Mesodermal cell (in vitro differentiated cells): Measurements from ENCODE around the gene MACROD1.

Experiments used
- H3K27ac ChIP-seq: 2 replicates; pipeline ENCODE4 v1.7.0; 2013; ENCODE audit warnings: mild to moderate bottlenecking, low read depth, low read length, moderate library complexity; ENCODE audit not compliant: severe bottlenecking
- H3K36me3 ChIP-seq: 2 replicates; pipeline ENCODE4 v1.7.1; 2013; ENCODE audit warnings: mild to moderate bottlenecking, low read length, moderate library complexity; ENCODE audit not compliant: control insufficient read depth, insufficient read depth
- H3K4me1 ChIP-seq: one replicate; pipeline ENCODE4 v1.7.1; 2013; ENCODE audit warnings: mild to moderate bottlenecking, low read length; ENCODE audit not compliant: insufficient read depth, control insufficient read depth, poor library complexity, severe bottlenecking
- H3K4me3 ChIP-seq: 2 replicates; pipeline ENCODE4 v1.7.0; 2013; ENCODE audit warnings: low read length, control low read depth, mild to moderate bottlenecking; ENCODE audit not compliant: insufficient read depth, poor library complexity, severe bottlenecking; ENCODE audit errors: extremely low read depth
- H3K9me3 ChIP-seq: 2 replicates; pipeline ENCODE4 v1.7.1; 2013; ENCODE audit warnings: mild to moderate bottlenecking, low read length, moderate library complexity; ENCODE audit not compliant: control insufficient read depth
- WGBS, 2 experiments: methylation state at CpG; one replicate each; pipeline ENCODE4 v1.1.5; 2013; ENCODE audit warnings: missing lambda C conversion rate in 2 of 2; ENCODE audit not compliant: insufficient coverage in 2 of 2; 5-methylcytosine and 5-hydroxymethylcytosine counted together

The MACROD1 gene

DNA sequence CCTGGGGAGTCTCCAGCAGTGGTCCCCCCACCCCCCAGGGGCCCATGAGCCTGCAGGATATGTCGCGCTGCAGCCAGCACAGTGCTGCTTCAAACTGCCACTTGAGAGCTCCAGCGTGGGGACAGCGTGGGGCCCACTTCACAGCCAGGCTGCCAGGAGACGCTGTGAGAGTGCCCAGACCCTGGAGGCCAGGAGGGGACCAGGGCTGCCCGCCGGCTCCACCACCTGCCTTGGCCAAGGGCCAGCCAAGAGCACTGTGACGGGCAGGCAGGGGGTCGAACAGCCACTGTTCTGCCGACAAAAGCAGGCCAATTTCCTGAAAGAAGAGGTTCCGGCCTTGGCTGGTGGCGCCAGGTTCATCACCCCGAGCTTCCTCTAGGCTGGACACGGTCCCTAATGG lies 70.0 kb downstream of the MACROD1 start:
- Histone ChIP-seq H3K4me1 (peaks cover 9% of the 10 kb centered on the region), H3K9me3 (no peaks in the 10 kb centered on the region), H3K36me3 (no peaks in the 10 kb centered on the region), H3K4me3 (no peak overlapping the region), H3K27ac (no peak overlapping the region)
- WGBS, 2 experiments, result 81 to 85% methylated on average over 13 to 14 of the region's 14 CpGs

DNA sequence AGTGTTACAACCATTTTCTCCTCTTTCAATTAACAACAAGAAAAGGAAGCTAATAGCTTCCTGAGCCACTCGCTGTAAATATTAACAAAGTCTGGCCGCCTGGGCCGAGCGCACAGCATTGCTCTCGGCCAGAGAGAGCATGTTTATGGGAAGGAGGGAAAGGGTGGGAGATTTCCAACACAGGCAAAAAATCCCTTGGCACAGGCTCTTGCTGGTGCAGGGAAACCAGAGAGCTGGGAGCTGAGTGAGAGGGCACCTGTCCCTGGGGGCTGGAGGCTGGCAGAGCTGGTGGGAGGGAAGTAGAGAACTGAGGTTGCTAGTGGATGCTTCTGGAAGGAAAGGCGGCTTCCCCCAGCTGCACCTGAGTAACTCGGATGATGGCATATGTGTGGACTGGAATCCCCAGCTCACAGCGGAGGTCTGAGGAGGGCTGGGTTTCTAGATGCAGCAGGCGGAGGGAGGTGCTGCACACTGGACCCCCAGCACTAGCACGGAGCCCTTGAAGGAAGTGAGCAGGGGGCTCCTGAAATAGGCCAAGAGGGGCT lies 70.6 kb downstream of the MACROD1 start:
- peak overlapping the region; percentile 24 for H3K27ac ChIP-seq

DNA sequence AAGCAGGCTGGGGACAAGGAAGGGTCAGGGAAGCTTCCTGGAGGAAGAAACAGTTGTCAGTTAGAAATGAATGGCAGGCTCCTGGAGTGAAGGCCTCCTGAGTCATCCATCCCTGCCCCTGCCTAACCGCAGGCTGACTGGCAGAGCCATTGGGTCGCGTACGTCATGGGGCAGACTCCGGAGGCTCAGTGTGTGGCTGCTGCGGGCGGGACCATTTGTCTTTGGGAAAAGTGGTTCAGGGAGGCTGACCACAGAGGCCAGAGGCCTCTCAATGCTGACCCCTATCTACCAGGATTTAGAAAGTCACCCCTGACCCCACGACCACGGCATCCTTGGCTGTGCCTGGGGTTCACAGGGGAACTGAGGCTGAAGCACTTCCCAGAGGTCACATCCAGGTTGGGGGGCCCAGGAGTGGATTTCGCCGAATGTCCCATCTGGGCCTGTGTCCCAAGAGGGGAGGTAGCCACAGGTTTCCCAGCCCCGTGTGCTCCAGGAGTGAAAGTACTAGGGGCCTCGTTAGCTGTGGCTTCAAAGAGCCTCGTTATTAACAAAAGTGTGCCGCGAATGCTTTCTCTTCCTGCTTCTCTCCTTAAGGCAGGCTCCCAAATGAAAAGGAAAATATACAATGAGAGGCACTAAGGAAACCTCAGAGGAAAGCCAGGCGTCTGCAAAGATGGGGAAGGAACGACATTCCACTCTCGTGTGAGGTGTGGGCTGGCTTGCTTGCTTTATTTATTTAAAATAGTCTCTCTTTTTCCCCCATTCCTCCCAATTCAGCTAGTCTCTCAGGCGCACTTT lies 71.3 kb downstream of the MACROD1 start:
- Histone ChIP-seq H3K4me3 (no peak overlapping the region), H3K36me3 (no peaks in the 10 kb centered on the region), H3K4me1 (peaks cover 16% of the 10 kb centered on the region), H3K9me3 (no peaks in the 10 kb centered on the region), H3K27ac (peak overlapping the region; percentile 24)
- WGBS, 2 experiments, result 56 to 66% methylated on average over 12 to 15 of the region's 20 CpGs

More for the DNA sequence above, 70.6 kb downstream of the MACROD1 start:
- no peaks in the 10 kb centered on the region for H3K36me3 ChIP-seq
- 86 to 91% methylated on average over 10 of the region's 10 CpGs for WGBS, 2 experiments
- no peaks in the 10 kb centered on the region for H3K9me3 ChIP-seq
- H3K4me3 ChIP-seq, result no peak overlapping the region
- peaks cover 11% of the 10 kb centered on the region for H3K4me1 ChIP-seq

DNA sequence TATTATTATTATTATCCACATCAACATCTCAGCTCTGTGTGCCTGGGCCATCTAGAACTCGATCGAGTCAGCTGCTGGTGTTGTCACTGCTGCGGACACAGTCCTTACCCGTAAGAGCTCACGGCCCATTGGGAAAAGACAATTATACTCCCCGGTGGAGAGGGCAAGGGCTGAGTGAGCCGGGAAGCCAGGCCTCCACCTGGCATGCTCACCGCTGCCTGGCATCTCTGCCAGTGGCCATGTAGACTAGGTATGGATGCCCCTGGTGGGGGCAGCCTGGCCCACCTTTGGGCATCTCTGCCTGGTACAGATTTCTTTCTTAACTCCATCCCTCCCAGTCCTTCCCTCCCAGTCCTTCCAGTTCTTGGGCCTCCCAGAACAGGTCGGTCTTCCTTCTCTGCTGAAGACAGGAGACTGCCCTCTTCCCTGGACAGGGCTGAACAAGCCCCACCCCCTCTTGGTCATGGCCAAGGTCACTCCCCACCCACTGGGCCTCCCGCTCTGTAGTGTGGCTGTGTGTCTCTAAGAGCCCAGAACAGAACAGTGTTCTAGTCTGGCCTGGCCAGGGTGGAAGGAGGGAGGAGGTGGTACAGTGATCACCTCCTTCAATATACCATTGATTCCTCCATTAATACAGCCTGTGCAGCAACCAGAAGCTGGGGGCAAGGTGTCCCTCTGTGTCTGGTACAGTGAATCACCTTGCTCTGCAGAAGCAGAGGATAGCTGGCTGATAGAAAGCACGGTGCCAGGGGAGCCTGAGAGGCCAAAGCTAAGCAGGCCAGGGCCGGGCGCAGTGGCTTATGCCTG lies 72.5 kb downstream of the MACROD1 start:
- Histone ChIP-seq H3K36me3 (no peaks in the 10 kb centered on the region), H3K27ac (no peak overlapping the region), H3K4me3 (no peak overlapping the region), H3K4me1 (peaks cover 16% of the 10 kb centered on the region), H3K9me3 (no peaks in the 10 kb centered on the region)
- 83% methylated on average over 7 to 12 of the region's 13 CpGs for WGBS, 2 experiments

DNA sequence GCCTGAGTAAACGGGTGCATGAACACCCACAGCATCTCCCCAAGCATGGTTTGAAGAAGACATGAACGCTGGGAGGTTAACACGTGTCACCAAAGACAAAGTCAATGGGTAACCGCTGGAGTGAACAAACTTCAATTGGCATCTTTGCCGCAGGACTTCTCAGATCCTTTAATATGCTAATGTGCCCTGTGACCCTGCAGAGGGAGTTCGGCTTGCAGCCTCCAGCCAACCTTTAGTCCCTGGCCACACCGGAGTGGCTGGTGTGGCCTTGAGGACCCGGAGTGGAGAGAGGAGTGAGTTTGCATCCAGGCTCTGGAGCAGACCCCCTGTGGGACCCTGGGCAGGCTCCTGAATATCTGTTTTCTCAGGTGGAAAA lies 73.2 kb downstream of the MACROD1 start:
- WGBS, 2 experiments, result 40 to 61% methylated on average over 6 to 7 of the region's 8 CpGs
- Histone ChIP-seq H3K36me3 (no peaks in the 10 kb centered on the region), H3K4me1 (peaks cover 16% of the 10 kb centered on the region), H3K4me3 (no peak overlapping the region), H3K27ac (no peak overlapping the region), H3K9me3 (no peaks in the 10 kb centered on the region)

DNA sequence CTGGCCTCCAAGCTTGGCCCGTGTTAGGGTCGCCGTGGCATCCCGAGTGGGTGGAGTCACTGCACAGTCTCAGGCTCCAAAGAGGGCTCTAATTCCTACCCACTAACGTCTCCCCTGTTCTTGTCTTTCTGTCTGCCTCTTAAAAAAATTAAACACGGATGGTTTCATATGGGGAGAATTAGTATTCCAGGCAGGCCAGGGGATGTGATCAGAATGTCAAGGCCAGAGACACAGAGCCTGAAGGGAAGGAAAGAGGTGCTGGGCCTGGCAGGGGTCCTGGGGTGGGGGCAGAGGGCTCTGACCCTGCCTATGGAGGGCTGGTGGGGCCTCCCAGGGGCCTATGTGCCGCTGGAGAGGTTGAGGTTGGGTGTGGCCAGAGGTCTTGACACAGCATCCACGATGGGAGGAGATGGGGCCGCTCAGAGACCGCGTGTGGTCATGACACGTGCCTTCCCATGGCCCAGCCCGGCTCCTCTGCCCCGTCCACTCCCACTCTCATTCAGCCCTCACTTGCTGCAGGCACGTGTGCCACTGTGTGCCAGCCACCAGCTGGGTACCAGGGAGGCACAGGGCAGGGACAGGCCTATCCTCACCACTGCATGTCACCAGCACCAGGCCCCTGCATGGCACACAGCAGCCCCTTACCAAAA lies 73.7 kb downstream of the MACROD1 start:
- Histone ChIP-seq H3K36me3 (no peaks in the 10 kb centered on the region), H3K4me1 (peaks cover 16% of the 10 kb centered on the region), H3K4me3 (no peak overlapping the region), H3K9me3 (no peaks in the 10 kb centered on the region), H3K27ac (no peak overlapping the region)
- whole genome bisulfite sequencing, 2 experiments, result 85 to 86% methylated on average over 12 to 14 of the region's 15 CpGs

DNA sequence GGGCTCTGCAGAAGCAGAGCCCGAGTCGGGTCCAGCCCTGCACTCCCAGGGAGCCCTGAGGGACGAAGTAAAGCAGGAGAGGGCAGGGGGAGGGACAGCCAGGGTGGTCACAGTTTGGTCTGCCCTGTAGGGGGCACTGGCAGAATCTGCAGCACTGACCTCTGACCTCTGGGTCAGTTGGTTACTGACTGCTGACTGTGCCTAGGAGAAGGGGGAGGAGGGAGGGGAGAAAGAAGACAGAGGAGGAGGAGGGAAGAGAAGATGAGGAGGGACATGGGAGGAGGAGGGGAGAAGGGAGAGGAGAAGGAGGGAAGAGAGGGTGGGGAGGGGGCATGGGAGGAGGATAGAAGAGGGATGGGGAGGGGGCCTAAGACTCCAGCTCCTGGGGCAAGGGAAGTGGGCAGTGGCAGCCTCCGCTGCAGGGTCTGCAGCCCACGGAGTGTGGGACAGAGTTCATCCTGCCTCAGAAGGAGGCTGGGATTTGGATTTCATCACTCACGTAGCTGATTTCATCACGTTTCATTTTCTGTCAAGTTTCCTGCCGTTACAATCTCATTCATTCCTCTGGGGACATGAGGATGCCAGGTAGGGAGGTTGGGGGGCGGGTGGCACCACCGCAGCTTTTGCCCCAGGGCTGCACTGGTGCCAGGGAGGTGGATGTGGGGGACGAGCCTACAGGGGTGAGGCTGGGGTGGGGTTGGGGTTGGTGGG lies 75.0 kb downstream of the MACROD1 start:
- Histone ChIP-seq H3K27ac (no peak overlapping the region), H3K36me3 (no peaks in the 10 kb centered on the region), H3K9me3 (no peaks in the 10 kb centered on the region), H3K4me1 (peaks cover 18% of the 10 kb centered on the region), H3K4me3 (no peak overlapping the region)
- WGBS, 2 experiments, result 61 to 69% methylated on average over 10 of the region's 11 CpGs

DNA sequence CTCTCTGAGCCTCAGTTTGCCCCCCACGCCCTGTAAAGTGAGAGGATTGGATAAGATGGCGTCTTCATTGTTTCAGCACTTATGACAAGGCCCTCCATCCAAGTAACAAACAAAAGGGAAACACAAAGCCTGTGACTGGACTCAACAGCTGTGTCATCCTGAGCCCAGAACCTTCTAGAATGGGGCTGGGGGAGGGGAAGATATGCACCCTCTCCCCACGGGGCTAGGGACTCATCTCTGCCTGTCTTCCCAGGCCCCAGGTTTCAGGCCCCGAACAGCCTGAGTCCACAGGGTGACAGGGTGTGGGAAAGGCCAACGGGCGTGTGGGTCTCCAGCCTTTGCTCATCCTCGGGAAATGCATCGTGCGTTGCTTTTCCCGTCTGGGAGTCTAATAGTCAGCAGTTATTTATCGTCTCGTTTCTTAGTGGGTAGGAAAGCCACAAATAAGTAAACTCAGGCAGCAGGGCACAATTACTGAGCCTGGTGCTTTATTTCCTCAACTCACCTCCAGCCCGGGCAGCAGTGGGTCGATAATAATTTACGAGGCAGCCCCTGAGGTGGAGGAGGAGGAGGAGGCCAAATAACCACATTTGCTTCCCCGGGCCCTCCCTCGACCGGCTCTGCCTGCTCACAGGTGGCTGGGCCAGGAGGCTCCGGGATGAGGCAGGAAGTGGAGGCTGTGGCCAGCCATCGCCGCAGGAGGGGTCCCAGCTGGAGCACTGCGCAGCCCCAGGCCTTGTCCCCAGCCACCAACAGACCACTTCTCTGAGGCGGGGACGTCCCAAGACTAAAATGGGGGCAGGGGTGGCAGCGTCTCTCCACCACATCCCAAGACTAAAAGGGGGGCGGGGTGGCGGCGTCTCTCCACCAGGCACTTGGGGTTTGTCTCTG lies 75.8 kb downstream of the MACROD1 start:
- WGBS, 2 experiments, result 80 to 84% methylated on average over 22 to 24 of the region's 28 CpGs
- no peak overlapping the region for H3K4me3 ChIP-seq
- no peaks in the 10 kb centered on the region for H3K9me3 ChIP-seq
- no peak overlapping the region for H3K27ac ChIP-seq
- H3K36me3 ChIP-seq, result no peaks in the 10 kb centered on the region
- peaks cover 17% of the 10 kb centered on the region for H3K4me1 ChIP-seq

DNA sequence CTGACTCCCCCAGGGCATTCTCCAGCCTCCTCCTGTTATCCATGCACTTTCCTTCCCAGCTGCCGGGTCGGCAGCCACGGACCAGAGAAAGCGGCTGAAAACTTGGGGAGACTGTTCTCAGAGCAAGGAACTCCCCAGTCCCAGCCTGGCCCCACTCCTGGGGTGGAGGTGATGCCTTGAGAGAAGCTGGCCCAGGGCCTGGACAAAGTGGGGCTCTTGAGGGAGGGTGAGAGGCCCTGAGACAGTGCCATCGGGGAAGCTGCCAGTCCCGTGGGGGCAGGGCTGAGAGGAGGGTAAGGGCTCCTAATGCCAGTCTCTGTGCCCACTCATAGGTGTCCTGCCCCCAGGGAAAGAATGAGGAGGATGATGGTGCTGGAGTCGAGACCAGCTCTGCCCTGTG lies 76.4 kb downstream of the MACROD1 start:
- no peak overlapping the region for H3K27ac ChIP-seq
- H3K9me3 ChIP-seq, result no peaks in the 10 kb centered on the region
- no peak overlapping the region for H3K4me3 ChIP-seq
- peaks cover 10% of the 10 kb centered on the region for H3K4me1 ChIP-seq
- WGBS, 2 experiments, result 75 to 100% methylated on average over 2 to 5 of the region's 7 CpGs
- no peaks in the 10 kb centered on the region for H3K36me3 ChIP-seq
